NT2/D1 (cell line): ENCODE results near the gene ITPR2.

ENCODE experiments used
- YY1 ChIP-seq: IDR thresholded peaks from 2 replicates; pipeline ENCODE4 v1.6.1; 2011; ENCODE audit not compliant: insufficient read length, insufficient read depth
- ZNF274 ChIP-seq: IDR thresholded peaks from 2 replicates; pipeline ENCODE4 v1.6.1; 2011; ENCODE audit warnings: mild to moderate bottlenecking, low read depth, low read length

DNA sequence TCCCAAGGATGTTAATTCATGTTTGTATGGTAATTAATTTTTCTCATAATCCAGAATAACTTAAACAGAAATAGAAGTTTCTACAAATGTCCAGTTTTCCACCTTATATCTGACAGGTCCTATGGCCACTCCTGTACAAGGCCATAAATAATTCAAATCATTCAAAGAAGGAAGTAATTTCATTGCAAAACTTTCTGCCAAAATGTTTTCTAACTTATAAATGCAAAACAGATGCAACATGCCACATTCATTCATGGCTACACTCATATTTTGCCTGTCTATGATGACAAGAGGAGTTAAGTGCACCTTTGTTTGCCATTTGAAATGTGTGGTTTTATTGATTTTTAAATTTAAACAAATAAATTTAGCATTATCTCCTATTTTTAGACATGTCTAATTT is 34.4 kb downstream of the ITPR2 start:
- TF ChIP-seq YY1, result no peak
- no peak for TF ChIP-seq ZNF274
